Mucosa of descending colon (tissue), 3 donors: Measurements from ENCODE around the gene IGLL5. TPM values are rescaled to one million over a fixed set of nuclear protein-coding genes. Genes with fewer than 3 reads are reported as not detected.
"Not testable (repeated sequence)": the region's sequence is repeated elsewhere in the genome, so short reads cannot be mapped to it uniquely, and the experiment has no call there.

Source experiments
- ATAC-seq: fragments of 200-7000 bp; cut with Tn5 transposase; one replicate; pipeline ENCODE4 v1.9.1; 2020; ENCODE audit warnings: mild to moderate bottlenecking, moderate library complexity
- DNase-seq, 3 donors: peaks; one replicate each; pipeline ENCODE4 v3.0.0-alpha.2; 2020
- H3K36me3 ChIP-seq: fragments of 200-600 bp; one replicate; pipeline ENCODE4 v1.8.0; 2021; ENCODE audit warnings: low read depth, mild to moderate bottlenecking
- H3K4me1 ChIP-seq: fragments of 200-600 bp; one replicate; pipeline ENCODE4 v1.8.0; 2021; ENCODE audit warnings: low read depth, mild to moderate bottlenecking
- H3K4me3 ChIP-seq: fragments of 200-600 bp; one replicate; pipeline ENCODE4 v1.8.0; 2021; ENCODE audit warnings: mild to moderate bottlenecking
- H3K9me3 ChIP-seq: fragments of 200-600 bp; one replicate; pipeline ENCODE4 v1.8.0; 2021; ENCODE audit warnings: mild to moderate bottlenecking
- intact Hi-C, 2 donors: fragments of 100-400 bp; cut with DNase I in 1 of 2; cut with micrococcal nuclease in 1 of 2; formaldehyde crosslinking; loops; one replicate each; pipeline versions ENCODE4 v1.11.0 to v1.11.1; 2022; cut with DNase I, micrococcal nuclease
- total RNA-seq, 3 donors: library from RNA; stranded (reverse); fragmentation: NEBNext Ultra II Directional in 2 of 3; extraction: Animal tissue kit (Norgen Biotek cat#: 25700) in 2 of 3; gene quantifications; one replicate each; pipeline versions ENCODE4 v1.2.1 to v1.2.4, GENCODE V29; 2021 to 2023
- TF ChIP-seq, protein P1 (sequence below): fragments of 200-600 bp; IDR thresholded peaks from one replicate; pipeline ENCODE4 v1.8.0; 2022; ENCODE audit warnings: antibody characterized with exemption, mild to moderate bottlenecking
- donor health status: DM: no; HTN: no; CAD: no; lungs with moderate emphysema.
- donor health status: DM: no; HTN: no; CAD: no.
- donor health status: DM: no; HTN: yes; CAD: no.

The IGLL5 gene
- total RNA-seq, 3 donors from 2014 or later, result 14.1 to 32.8 (median 16.1) TPM

GRCh38 chr22:22897091-22897490, 9.5 kb downstream of the IGLL5 start:
- Histone ChIP-seq H3K9me3 (no peaks in the 10 kb centered on the region), H3K36me3 (no peaks in the 10 kb centered on the region), H3K4me1 (no peaks in the 10 kb centered on the region), H3K4me3 (no peak overlapping the region)
- TF ChIP-seq, protein P1, sequence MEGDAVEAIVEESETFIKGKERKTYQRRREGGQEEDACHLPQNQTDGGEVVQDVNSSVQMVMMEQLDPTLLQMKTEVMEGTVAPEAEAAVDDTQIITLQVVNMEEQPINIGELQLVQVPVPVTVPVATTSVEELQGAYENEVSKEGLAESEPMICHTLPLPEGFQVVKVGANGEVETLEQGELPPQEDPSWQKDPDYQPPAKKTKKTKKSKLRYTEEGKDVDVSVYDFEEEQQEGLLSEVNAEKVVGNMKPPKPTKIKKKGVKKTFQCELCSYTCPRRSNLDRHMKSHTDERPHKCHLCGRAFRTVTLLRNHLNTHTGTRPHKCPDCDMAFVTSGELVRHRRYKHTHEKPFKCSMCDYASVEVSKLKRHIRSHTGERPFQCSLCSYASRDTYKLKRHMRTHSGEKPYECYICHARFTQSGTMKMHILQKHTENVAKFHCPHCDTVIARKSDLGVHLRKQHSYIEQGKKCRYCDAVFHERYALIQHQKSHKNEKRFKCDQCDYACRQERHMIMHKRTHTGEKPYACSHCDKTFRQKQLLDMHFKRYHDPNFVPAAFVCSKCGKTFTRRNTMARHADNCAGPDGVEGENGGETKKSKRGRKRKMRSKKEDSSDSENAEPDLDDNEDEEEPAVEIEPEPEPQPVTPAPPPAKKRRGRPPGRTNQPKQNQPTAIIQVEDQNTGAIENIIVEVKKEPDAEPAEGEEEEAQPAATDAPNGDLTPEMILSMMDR, result no peak
- DNase-seq, result no peak
- intact Hi-C loops, result no loop called here
- no peak for ATAC-seq

DNA sequence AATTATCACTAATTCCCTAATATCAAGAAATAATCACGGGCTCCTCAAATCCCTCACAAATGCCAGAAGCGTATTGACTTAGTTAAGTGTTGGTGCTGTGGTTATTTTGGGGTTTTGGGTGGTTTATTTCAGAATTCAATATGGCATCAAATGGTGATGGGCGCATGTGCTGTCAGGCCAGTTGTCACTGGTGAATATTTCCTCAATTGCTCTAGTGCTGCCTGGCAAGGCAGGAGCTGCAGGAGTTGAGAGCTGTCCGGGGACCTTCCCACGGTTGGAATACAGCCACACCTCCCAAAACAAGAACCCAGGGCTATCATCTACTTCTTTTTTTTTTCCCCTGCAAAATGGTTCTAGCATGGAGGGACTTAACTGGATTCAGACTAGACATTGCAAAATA, 10.3 kb downstream of the IGLL5 start:
- DNase-seq (no peak), ATAC-seq (no peak)
- Histone ChIP-seq H3K4me3 (no peak overlapping the region), H3K36me3 (no peaks in the 10 kb centered on the region), H3K9me3 (no peaks in the 10 kb centered on the region), H3K4me1 (no peaks in the 10 kb centered on the region)
- TF ChIP-seq, protein P1, result no peak
- intact Hi-C loops, result no loop called here

- H3K36me3 ChIP-seq, intact Hi-C loops, DNase-seq, ATAC-seq, H3K4me3 ChIP-seq, H3K9me3 ChIP-seq, H3K4me1 ChIP-seq: not testable (repeated sequence)
These were observed 10.9 kb downstream of the IGLL5 start for GRCh38 chr22:22898411-22898950.

GRCh38 chr22:22899342-22900080, 11.9 kb downstream of the IGLL5 start:
- ATAC-seq, H3K9me3 ChIP-seq, H3K36me3 ChIP-seq, H3K4me3 ChIP-seq, DNase-seq, intact Hi-C loops, H3K4me1 ChIP-seq: not testable (repeated sequence)

GRCh38 chr22:22900527-22901205, 13.1 kb downstream of the IGLL5 start:
- H3K36me3 ChIP-seq, ATAC-seq, intact Hi-C loops, DNase-seq, H3K9me3 ChIP-seq, H3K4me3 ChIP-seq, H3K4me1 ChIP-seq: not testable (repeated sequence)

DNA sequence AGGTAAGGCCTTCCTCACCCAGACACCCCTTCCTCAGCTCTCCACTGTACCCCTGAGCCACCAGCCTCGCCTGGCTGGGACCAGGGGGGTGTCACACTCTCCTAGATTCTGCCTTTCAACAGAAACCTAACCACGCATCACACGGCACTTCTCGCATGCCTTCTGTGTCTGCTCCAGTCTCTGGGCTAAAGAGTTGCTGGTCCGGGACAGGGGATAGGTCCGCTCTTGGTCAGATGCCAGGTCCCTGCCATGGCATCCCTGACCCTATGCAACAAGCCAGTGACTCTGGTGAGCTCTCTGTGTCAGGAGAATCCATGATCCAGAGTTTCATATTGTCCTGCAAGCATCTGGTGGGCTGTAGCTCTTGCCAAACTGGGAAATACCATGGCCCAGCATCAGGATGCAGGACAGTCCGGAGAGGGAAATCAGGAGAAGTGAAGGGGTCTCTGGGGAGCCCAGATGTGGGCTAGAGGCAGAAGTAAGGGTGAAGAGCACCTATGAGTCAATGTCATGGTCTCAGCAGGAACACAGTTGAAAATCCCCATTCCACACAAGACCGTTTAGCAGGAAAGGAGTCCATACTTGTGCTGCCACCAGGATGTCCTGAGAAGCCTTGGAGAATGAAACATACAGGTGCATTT, 14.1 kb downstream of the IGLL5 start:
- H3K36me3 ChIP-seq, result no peaks in the 10 kb centered on the region
- TF ChIP-seq, protein P1, result no peak
- ATAC-seq (no peak), DNase-seq (no peak)
- H3K4me1 ChIP-seq, result no peaks in the 10 kb centered on the region
- no peaks in the 10 kb centered on the region for H3K9me3 ChIP-seq
- intact Hi-C loops, result no loop called here
- no peak overlapping the region for H3K4me3 ChIP-seq
